Endothelial cell of umbilical vein (primary cell): ENCODE measurements around the gene MLYCD. TPM values are rescaled to one million over a fixed set of nuclear protein-coding genes. Genes with fewer than 3 reads are reported as not detected.

Source experiments
- BruUV-seq: library from RNA; stranded (reverse); fragments of 400-500 nt; replicated peaks from 2 replicates; lab custom pipeline; 2021; lab: Mats Ljungman, UMichigan
- CTCF ChIA-PET: fragments of 300-600, 350-600 bp; sonication (Branson Sonifier 250); formaldehyde crosslinking; loops from one replicate; lab custom pipeline; 2021; ENCODE audit warnings: antibody characterized with exemption, inconsistent platforms; lab: Charles Lee
- POLR2A ChIA-PET: fragments of 300-600, 350-600 bp; sonication (Branson Sonifier 250); formaldehyde crosslinking; loops from one replicate; lab custom pipeline; 2021; ENCODE audit warnings: antibody characterized with exemption, inconsistent platforms; lab: Charles Lee
- DNase-seq: peaks from one replicate; pipeline ENCODE4 v3.0.0-alpha.2; 2011; ENCODE audit warnings: low read depth, low spot score
- FAIRE-seq: peaks from 2 replicates; lab custom pipeline; 2011; peaks lifted over from hg19 to GRCh38; lab: Jason Lieb, UNC
- H2AFZ ChIP-seq: 2 replicates; pipeline ENCODE4 v1.6.0; 2012; ENCODE audit warnings: low read depth, low read length, control low read depth, inconsistent platforms
- H3K27ac ChIP-seq: 2 replicates; pipeline ENCODE4 v1.5.1; 2011; ENCODE audit warnings: low read depth, mild to moderate bottlenecking, control low read depth, low read length, moderate library complexity; ENCODE audit not compliant: insufficient read depth
- H3K27me3 ChIP-seq, 2 experiments: 2 replicates each; pipeline versions ENCODE4 v1.6.0 to v1.6.1; 2011; ENCODE audit warnings: low read length in 2 of 2, mixed read lengths in 1 of 2; ENCODE audit not compliant: control insufficient read depth in 2 of 2, insufficient read depth in 2 of 2
- H3K36me3 ChIP-seq, 2 experiments: 2 replicates in 1 of 2; 3 replicates in 1 of 2; pipeline ENCODE4 v1.5.1; 2011; ENCODE audit warnings: low read length in 2 of 2, mild to moderate bottlenecking in 1 of 2, moderate library complexity in 1 of 2; ENCODE audit not compliant: control insufficient read depth in 2 of 2, insufficient read depth in 2 of 2; ENCODE audit errors: extremely low read depth in 1 of 2
- H3K4me1 ChIP-seq: 3 replicates; pipeline ENCODE4 v1.5.1; 2011; ENCODE audit warnings: mild to moderate bottlenecking, low read length; ENCODE audit not compliant: control insufficient read depth, insufficient read depth; ENCODE audit errors: extremely low read depth
- H3K4me2 ChIP-seq: 2 replicates; pipeline ENCODE4 v1.6.1; 2011; ENCODE audit warnings: low read length, control low read depth, mixed read lengths; ENCODE audit not compliant: insufficient read depth
- H3K4me3 ChIP-seq, 3 experiments: fragments of 200-600 bp in 1 of 3; sonication (generic), shearing (Covaris generic) in 1 of 3; replicated peaks in 1 of 3; 2 replicates each; pipeline ENCODE4 v1.5.1; 2011 to 2016; ENCODE audit warnings: control low read depth in 3 of 3, low read length in 3 of 3, mild to moderate bottlenecking in 2 of 3, inconsistent platforms in 1 of 3, low read depth in 1 of 3, moderate library complexity in 1 of 3; ENCODE audit not compliant: insufficient read depth in 1 of 3
- H3K79me2 ChIP-seq: 2 replicates; pipeline ENCODE4 v1.6.0; 2012; ENCODE audit warnings: low read length, inconsistent platforms; ENCODE audit not compliant: control insufficient read depth, insufficient read depth
- H3K9ac ChIP-seq: replicated peaks from 2 replicates; pipeline ENCODE3; 2011; ENCODE audit warnings: low read length, control low read depth; ENCODE audit not compliant: insufficient read depth; ENCODE audit errors: extremely low read depth
- H3K9me1 ChIP-seq: replicated peaks from 3 replicates; pipeline ENCODE4 v1.6.0; 2011; ENCODE audit warnings: mild to moderate bottlenecking, low read length; ENCODE audit not compliant: control insufficient read depth, insufficient read depth; ENCODE audit errors: extremely low read depth
- H3K9me3 ChIP-seq: replicated peaks from 2 replicates; pipeline ENCODE4 v1.5.1; 2012; ENCODE audit warnings: low read length, inconsistent platforms; ENCODE audit not compliant: control insufficient read depth, insufficient read depth
- H4K20me1 ChIP-seq: replicated peaks from 2 replicates; pipeline ENCODE3; 2011; ENCODE audit warnings: mild to moderate bottlenecking, low read length; ENCODE audit not compliant: control insufficient read depth, insufficient read depth; ENCODE audit errors: extremely low read depth
- CTCF ChIP-seq, 2 donors: IDR thresholded peaks; 1 replicate in 1 of 2; 2 replicates in 1 of 2; pipeline ENCODE4 v1.5.1; 2011; ENCODE audit warnings: low read length in 2 of 2, mild to moderate bottlenecking in 2 of 2, moderate library complexity in 2 of 2, control low read depth in 1 of 2, inconsistent platforms in 1 of 2, low read depth in 1 of 2; ENCODE audit not compliant: insufficient read depth in 1 of 2; ENCODE audit errors: extremely low read depth in 1 of 2
- EZH2 ChIP-seq: IDR thresholded peaks from 2 replicates; pipeline ENCODE4 v1.6.1; 2012; ENCODE audit warnings: borderline replicate concordance, low read depth, mild to moderate bottlenecking, moderate library complexity, low read length, inconsistent platforms; ENCODE audit not compliant: severe bottlenecking
- FOS ChIP-seq: IDR thresholded peaks from 2 replicates; pipeline ENCODE4 v1.6.1; 2011; ENCODE audit warnings: mild to moderate bottlenecking, low read length, moderate library complexity, borderline replicate concordance; ENCODE audit not compliant: insufficient read depth
- GATA2 ChIP-seq: IDR thresholded peaks from 2 replicates; pipeline ENCODE4 v1.7.0; 2011; ENCODE audit warnings: low read depth, mild to moderate bottlenecking, moderate library complexity, mixed read lengths, low read length; ENCODE audit not compliant: insufficient read length, insufficient read depth
- JUN ChIP-seq: IDR thresholded peaks from 2 replicates; pipeline ENCODE4 v1.6.1; 2011; ENCODE audit warnings: borderline replicate concordance, low read depth; ENCODE audit not compliant: insufficient read length, insufficient read depth
- MAX ChIP-seq: IDR thresholded peaks from 2 replicates; pipeline ENCODE4 v1.6.1; 2011; ENCODE audit not compliant: insufficient read depth, insufficient read length
- MYC ChIP-seq: IDR thresholded peaks from one replicate; pipeline ENCODE4 v1.6.1; 2011; ENCODE audit warnings: mild to moderate bottlenecking, low read depth, low read length
- POLR2A ChIP-seq: IDR thresholded peaks from 2 replicates; pipeline ENCODE4 v1.6.1; 2012; ENCODE audit warnings: low read depth, mild to moderate bottlenecking, control low read depth, low read length
- POLR2AphosphoS5 ChIP-seq: IDR thresholded peaks from 2 replicates; pipeline ENCODE4 v1.6.1; 2012; ENCODE audit warnings: low read depth, mild to moderate bottlenecking, control low read depth, low read length, moderate library complexity; ENCODE audit not compliant: insufficient read depth
- dilution Hi-C: fragments of 300-500 bp; cut with MboI; formaldehyde crosslinking; loops from one replicate; pipeline ENCODE4 v1.15.0; 2019; ENCODE audit warnings: low sequenced_read_pairs; ENCODE audit not compliant: extremely low pct_ligation_motif_present
- intact Hi-C: fragments of 100-400 bp; cut with micrococcal nuclease; formaldehyde crosslinking; loops from one replicate; pipeline ENCODE4 v1.10.0; 2022
- polyA plus RNA-seq, 4 experiments: library from polyadenylated mRNA; depleted of rRNA in 3 of 4; stranded (reverse) in 3 of 4; unstranded in 1 of 4; fragments of >200 nt; gene quantifications; 2 replicates each; pipeline versions ENCODE4 v1.2.1 to v1.2.3, GENCODE V29; 2011 to 2012; ENCODE audit warnings: missing spikeins in 1 of 4
- total RNA-seq: library from RNA; stranded (reverse); gene quantifications from 2 replicates; pipeline ENCODE4 v1.2.3, GENCODE V29; 2021

The MLYCD gene
- total and polyA plus RNA-seq, 2 donors (not counting 3 experiments of a cell fraction or from before 2014, with no cell fraction given), result 2.0 to 3.4 TPM

- no peaks in the 10 kb centered on the region for H3K27me3 ChIP-seq
- H3K4me3 ChIP-seq, result no peak overlapping the region
- peaks cover 3% of the 10 kb centered on the region for H3K4me1 ChIP-seq
- DNase-seq (no peak), FAIRE-seq (no peak)
- H3K9me3 ChIP-seq, result no peaks in the 10 kb centered on the region
- no peaks in the 10 kb centered on the region for H3K9me1 ChIP-seq
- no peak for TF ChIP-seq POLR2AphosphoS5
- no peak for TF ChIP-seq MYC
- no peak for TF ChIP-seq FOS
- no peak for TF ChIP-seq MAX
- no peak for TF ChIP-seq CTCF (IDR thresholded peaks at IDR 0.05; ENCODE audit: extremely low read depth in 1 of 2, insufficient read depth in 1 of 2, low read depth in 1 of 2, low read length in 2 of 2)
- no peak for TF ChIP-seq JUN
- TF ChIP-seq GATA2, result no peak
- no peak for TF ChIP-seq POLR2A
- TF ChIP-seq EZH2, result no peak
- CTCF ChIA-PET, result interaction anchor here (1.0 kb wide), 1 partner anchor 142 kb away, joined by 4 read pairs; no protein-coding TSS in a partner anchor
- BruUV-seq, result no TSS peak
- H3K9ac ChIP-seq, result no peak overlapping the region
- H4K20me1 ChIP-seq, result no peaks in the 10 kb centered on the region
- no peaks in the 10 kb centered on the region for H3K79me2 ChIP-seq
- no peak overlapping the region for H3K4me2 ChIP-seq
- intact Hi-C loops (no loop called here), dilution Hi-C loops (no loop called here)
- H2AFZ ChIP-seq, result no peak overlapping the region
- H3K27ac ChIP-seq, result no peak overlapping the region
- POLR2A ChIA-PET, result no interaction called here
- peaks cover 0 to 5% of the 10 kb centered on the region in 2 experiments for H3K36me3 ChIP-seq
These were observed 24.9 kb downstream of the MLYCD start for GRCh38 chr16:83923581-83924365.
